ENCODE measurements around the gene UNC119B.

UNC119B gene

GRCh38 chr12:120693848-120694247 lies 16.4 kb upstream of the UNC119B start:
- no peaks in the 10 kb centered on the region for H3K4me1 ChIP-seq (ENCODE audit: low read length)
- no peak overlapping the region for H3K9ac ChIP-seq (ENCODE audit: low read length)
- no peak for TF ChIP-seq CTCF (IDR thresholded peaks at IDR 0.05; ENCODE audit: low read length)
- no peak overlapping the region for H3K4me2 ChIP-seq (ENCODE audit: low read depth, low read length)
- peaks cover 38% of the 10 kb centered on the region for H3K79me2 ChIP-seq (ENCODE audit: low read length)
- DNase-seq, result no peak
- H3F3A ChIP-seq (ENCODE audit: insufficient read depth, low read length), result no peaks in the 10 kb centered on the region
- H3K27ac ChIP-seq (ENCODE audit: low read length), result no peak overlapping the region
- no peaks in the 10 kb centered on the region for H3K36me3 ChIP-seq (replicated peaks; ENCODE audit: insufficient read depth, low read length)
- H3K9me2 ChIP-seq (replicated peaks; ENCODE audit: insufficient read depth, low read length), result no peaks in the 10 kb centered on the region
- no peaks in the 10 kb centered on the region for H3K9me3 ChIP-seq (replicated peaks; ENCODE audit: insufficient read depth, low read length)
- H3K4me3 ChIP-seq (ENCODE audit: low read length), result no peak overlapping the region
- no peaks in the 10 kb centered on the region for H4K20me1 ChIP-seq (ENCODE audit: insufficient read depth, low read length)
- H2AFZ ChIP-seq (ENCODE audit: low read length), result no peak overlapping the region
- H3K27me3 ChIP-seq (replicated peaks; ENCODE audit: insufficient read depth, low read length), result no peaks in the 10 kb centered on the region

GRCh38 chr12:120696626-120697025 lies 13.6 kb upstream of the UNC119B start:
- no peaks in the 10 kb centered on the region for H3K36me3 ChIP-seq (replicated peaks; ENCODE audit: insufficient read depth, low read length)

GRCh38 chr12:120697344-120697743 lies 12.9 kb upstream of the UNC119B start:
- Histone ChIP-seq H3K27ac (ENCODE audit: low read length) (no peak overlapping the region), H3K27me3 (replicated peaks; ENCODE audit: insufficient read depth, low read length) (no peaks in the 10 kb centered on the region), H4K20me1 (ENCODE audit: insufficient read depth, low read length) (no peaks in the 10 kb centered on the region), H2AFZ (ENCODE audit: low read length) (no peak overlapping the region), H3K4me1 (ENCODE audit: low read length) (no peaks in the 10 kb centered on the region), H3K79me2 (ENCODE audit: low read length) (peaks cover 5% of the 10 kb centered on the region), H3K9me2 (replicated peaks; ENCODE audit: insufficient read depth, low read length) (no peaks in the 10 kb centered on the region), H3K9ac (ENCODE audit: low read length) (no peak overlapping the region), H3F3A (ENCODE audit: insufficient read depth, low read length) (no peaks in the 10 kb centered on the region), H3K4me2 (ENCODE audit: low read depth, low read length) (no peak overlapping the region), H3K4me3 (ENCODE audit: low read length) (no peak overlapping the region), H3K36me3 (replicated peaks; ENCODE audit: insufficient read depth, low read length) (no peaks in the 10 kb centered on the region), H3K9me3 (replicated peaks; ENCODE audit: insufficient read depth, low read length) (no peaks in the 10 kb centered on the region)
- no peak for DNase-seq
- TF ChIP-seq EZH2phosphoT487 (IDR thresholded peaks at IDR 0.05; ENCODE audit: low read length) (no peak), EZH2 (optimal IDR thresholded peaks at IDR 0.05; ENCODE audit: low read depth, low read length) (no peak)

More at GRCh38 chr12:120696626-120697025, 13.6 kb upstream of the UNC119B start:
- Histone ChIP-seq H3K9me2 (replicated peaks; ENCODE audit: insufficient read depth, low read length) (no peaks in the 10 kb centered on the region), H3K79me2 (ENCODE audit: low read length) (peaks cover 11% of the 10 kb centered on the region), H3F3A (ENCODE audit: insufficient read depth, low read length) (no peaks in the 10 kb centered on the region), H3K4me3 (ENCODE audit: low read length) (no peak overlapping the region), H3K27ac (ENCODE audit: low read length) (no peak overlapping the region), H2AFZ (ENCODE audit: low read length) (no peak overlapping the region), H3K4me2 (ENCODE audit: low read depth, low read length) (no peak overlapping the region), H3K9ac (ENCODE audit: low read length) (no peak overlapping the region), H3K9me3 (replicated peaks; ENCODE audit: insufficient read depth, low read length) (no peaks in the 10 kb centered on the region), H3K4me1 (ENCODE audit: low read length) (no peaks in the 10 kb centered on the region), H3K27me3 (replicated peaks; ENCODE audit: insufficient read depth, low read length) (no peaks in the 10 kb centered on the region), H4K20me1 (ENCODE audit: insufficient read depth, low read length) (no peaks in the 10 kb centered on the region)
- DNase-seq, result no peak
- TF ChIP-seq EZH2 (optimal IDR thresholded peaks at IDR 0.05; ENCODE audit: low read depth, low read length), result no peak
- TF ChIP-seq CTCF (IDR thresholded peaks at IDR 0.05; ENCODE audit: low read length), result no peak
- no peak for TF ChIP-seq EZH2phosphoT487 (IDR thresholded peaks at IDR 0.05; ENCODE audit: low read length)

GRCh38 chr12:120698665-120699064 lies 11.6 kb upstream of the UNC119B start:
- H4K20me1 ChIP-seq (ENCODE audit: insufficient read depth, low read length), result no peaks in the 10 kb centered on the region
- H3K4me1 ChIP-seq (ENCODE audit: low read length), result no peaks in the 10 kb centered on the region
- H3K27ac ChIP-seq (ENCODE audit: low read length), result no peak overlapping the region
- H3K9ac ChIP-seq (ENCODE audit: low read length), result no peak overlapping the region
- H3K4me2 ChIP-seq (ENCODE audit: low read depth, low read length), result no peak overlapping the region
- no peaks in the 10 kb centered on the region for H3K79me2 ChIP-seq (ENCODE audit: low read length)
- no peaks in the 10 kb centered on the region for H3K9me3 ChIP-seq (replicated peaks; ENCODE audit: insufficient read depth, low read length)
- H3K36me3 ChIP-seq (replicated peaks; ENCODE audit: insufficient read depth, low read length), result no peaks in the 10 kb centered on the region
- no peaks in the 10 kb centered on the region for H3K9me2 ChIP-seq (replicated peaks; ENCODE audit: insufficient read depth, low read length)
- no peak overlapping the region for H2AFZ ChIP-seq (ENCODE audit: low read length)
- no peak overlapping the region for H3K4me3 ChIP-seq (ENCODE audit: low read length)
- TF ChIP-seq EZH2 (optimal IDR thresholded peaks at IDR 0.05; ENCODE audit: low read depth, low read length), result no peak
- no peak for TF ChIP-seq EZH2phosphoT487 (IDR thresholded peaks at IDR 0.05; ENCODE audit: low read length)
- no peak for TF ChIP-seq CTCF (IDR thresholded peaks at IDR 0.05; ENCODE audit: low read length)
- no peak for DNase-seq
- H3K27me3 ChIP-seq (replicated peaks; ENCODE audit: insufficient read depth, low read length), result no peaks in the 10 kb centered on the region
- no peaks in the 10 kb centered on the region for H3F3A ChIP-seq (ENCODE audit: insufficient read depth, low read length)
